Effector CD4-positive, alpha-beta T cell (primary cell): ENCODE results near the gene ZNF565.
"Not testable (repeated sequence)": the region's sequence is repeated elsewhere in the genome, so short reads cannot be mapped to it uniquely, and the experiment has no call there.

Experiments used
- DNase-seq: peaks from one replicate; pipeline ENCODE4 v3.0.0-alpha.2; 2020

Gene ZNF565

DNA sequence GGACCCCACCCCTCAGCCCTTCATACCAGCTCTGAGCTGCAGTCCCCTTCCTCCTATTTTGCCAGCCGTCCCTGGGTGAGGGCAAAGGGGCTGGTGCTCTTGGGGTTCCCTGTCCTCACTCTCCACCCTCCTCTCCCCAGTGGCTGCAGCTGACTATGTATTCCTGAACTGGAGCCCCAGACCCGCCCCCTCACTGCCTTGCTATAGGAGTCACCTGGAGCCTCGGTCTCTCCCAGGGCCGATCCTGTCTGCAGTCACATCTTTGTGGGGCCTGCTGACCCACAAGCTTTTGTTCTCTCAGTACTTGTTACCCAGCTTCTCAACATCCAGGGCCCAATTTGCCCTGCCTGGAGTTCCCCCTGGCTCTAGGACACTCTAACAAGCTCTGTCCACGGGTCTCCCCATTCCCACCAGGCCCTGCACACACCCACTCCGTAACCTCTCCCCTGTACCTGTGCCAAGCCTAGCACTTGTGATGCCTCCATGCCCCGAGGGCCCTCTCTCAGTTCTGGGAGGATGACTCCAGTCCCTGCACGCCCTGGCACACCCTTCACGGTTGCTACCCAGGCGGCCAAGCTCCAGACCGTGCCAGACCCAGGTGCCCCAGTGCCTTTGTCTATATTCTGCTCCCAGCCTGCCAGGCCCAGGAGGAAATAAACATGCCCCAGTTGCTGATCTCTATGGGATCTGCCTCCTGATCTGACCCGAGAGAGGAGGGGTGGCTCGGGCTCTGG lies 64.6 kb downstream of the ZNF565 start:
- DNase-seq: no peak

DNA sequence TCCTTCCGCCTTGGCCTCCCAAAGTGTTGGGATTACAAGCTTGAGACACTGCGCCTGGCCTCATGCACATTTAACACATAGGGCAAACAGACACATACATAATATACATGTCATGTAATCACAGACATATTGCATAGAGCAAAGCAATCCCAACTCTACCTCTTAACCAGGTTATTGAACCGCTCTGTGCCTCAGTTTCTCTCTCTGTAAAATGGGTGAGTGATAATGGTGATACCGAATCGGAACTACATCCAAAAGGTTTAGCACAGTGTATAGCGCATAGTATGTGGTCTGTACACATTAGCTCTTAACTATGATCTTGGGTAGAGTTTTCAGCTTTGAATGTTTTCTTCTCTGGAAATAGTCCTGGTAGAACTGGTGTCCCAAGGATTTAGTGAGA lies 69.8 kb downstream of the ZNF565 start:
- no peak for DNase-seq

DNA sequence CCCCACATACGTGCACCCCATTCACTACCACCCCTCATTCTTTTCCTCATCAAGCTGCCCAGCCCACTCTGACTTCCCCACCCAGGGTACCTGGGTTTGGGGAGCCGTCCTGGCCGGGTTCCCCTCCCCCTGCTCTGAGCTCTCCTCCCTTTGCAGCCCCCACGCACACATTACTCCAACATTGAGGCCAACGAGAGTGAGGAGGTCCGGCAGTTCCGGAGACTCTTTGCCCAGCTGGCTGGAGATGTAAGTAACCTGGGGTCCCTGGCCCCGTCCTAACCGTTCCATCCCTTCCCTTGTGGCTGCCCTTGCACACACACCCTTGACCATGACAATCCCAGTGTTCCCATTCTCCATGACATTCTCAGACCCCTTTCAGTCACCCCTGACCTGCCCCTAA lies 72.0 kb downstream of the ZNF565 start:
- DNase-seq: no peak

DNA sequence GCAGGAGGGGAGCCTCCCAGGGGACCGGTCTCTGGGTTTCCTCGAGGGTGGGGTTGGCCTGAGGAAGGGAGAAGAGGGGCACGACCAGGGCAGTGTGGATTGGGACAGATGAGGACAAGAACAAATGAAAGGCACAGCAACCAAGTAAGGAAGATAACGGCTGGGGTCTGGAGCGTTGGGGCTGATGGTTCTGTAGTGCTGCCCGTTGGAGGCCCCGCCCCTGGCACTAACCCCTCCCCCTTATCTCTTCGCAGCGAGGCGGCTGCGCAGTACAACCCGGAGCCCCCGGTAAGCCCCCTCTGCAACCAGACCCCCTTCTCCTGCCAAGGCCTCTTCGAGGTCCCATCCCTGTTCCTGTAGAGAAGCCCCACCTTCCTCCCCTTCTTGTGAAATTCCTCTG lies 72.4 kb downstream of the ZNF565 start:
- DNase-seq: no peak

DNA sequence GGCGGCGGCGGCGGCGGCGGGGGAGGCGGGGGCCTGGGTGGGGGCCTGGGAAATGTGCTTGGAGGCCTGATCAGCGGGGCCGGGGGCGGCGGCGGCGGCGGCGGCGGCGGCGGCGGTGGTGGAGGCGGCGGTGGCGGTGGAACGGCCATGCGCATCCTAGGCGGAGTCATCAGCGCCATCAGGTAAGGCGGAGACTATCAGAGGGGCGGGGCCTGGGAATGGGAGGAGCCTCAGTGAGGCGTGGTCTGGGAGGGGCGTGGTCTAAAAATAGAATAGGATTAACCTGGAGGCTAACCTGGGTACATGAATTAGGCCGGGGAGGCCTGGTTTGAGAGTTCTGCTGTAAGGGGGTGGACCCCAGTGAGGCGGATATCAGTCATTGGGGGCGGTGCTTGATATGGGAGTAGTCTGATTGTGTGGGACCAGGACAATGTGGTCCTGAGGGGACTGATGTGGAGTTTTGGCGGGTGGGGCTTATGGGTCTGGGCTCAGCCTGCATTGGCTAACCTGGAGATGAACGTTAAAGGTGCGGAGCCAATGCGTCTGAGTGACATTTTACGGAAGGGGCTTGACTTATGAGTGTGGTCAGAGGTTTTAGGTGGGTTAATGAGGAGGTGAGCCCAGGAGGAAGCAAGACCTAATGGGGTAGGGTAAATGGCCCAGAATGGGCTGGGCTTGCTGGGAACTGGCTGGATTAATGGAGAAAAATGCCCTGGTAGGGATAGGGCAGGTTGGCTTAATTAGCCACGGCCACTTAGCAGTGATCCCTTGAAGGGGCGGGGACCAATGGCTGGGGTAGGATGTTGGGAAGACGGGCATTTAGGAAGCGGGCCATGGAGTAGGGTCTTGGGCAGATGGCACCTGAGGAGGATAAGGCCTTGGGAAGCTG lies 73.2 kb downstream of the ZNF565 start:
- peak; percentile 82 for DNase-seq

DNA sequence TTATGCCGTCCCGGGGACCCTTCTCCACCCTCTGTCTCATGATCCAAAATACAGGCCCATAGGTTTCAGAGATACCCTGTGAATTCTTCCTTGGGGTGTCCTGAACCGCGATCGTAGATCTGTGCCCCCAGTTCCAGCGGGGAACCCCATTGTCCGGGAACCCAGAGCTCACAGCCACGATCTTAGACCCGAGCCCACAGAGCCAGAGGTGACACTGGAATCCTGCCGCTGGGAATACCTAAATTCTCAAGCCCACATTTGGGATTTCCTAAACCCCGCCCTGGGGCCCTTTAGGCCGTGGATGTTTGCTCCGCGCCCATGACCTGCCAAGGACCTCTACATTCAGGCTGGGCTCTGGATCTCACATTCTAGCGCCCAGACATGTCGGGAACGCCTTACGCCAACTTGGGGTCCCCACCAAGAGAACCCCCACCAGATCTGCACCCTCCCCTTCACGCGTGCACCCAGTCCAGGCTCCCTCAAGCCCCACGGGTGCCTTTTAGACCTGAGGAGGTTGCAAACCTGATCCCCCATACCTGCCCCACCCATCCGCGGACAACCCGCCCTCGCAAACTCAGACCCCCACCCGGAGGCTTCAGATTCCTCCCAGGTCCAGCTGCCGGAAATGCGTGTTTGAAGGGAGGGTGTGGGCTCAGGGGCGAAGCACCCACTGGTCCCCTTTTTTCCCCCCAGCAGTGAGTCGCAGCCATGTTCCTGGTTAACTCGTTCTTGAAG lies 74.0 kb downstream of the ZNF565 start:
- no peak for DNase-seq

DNA sequence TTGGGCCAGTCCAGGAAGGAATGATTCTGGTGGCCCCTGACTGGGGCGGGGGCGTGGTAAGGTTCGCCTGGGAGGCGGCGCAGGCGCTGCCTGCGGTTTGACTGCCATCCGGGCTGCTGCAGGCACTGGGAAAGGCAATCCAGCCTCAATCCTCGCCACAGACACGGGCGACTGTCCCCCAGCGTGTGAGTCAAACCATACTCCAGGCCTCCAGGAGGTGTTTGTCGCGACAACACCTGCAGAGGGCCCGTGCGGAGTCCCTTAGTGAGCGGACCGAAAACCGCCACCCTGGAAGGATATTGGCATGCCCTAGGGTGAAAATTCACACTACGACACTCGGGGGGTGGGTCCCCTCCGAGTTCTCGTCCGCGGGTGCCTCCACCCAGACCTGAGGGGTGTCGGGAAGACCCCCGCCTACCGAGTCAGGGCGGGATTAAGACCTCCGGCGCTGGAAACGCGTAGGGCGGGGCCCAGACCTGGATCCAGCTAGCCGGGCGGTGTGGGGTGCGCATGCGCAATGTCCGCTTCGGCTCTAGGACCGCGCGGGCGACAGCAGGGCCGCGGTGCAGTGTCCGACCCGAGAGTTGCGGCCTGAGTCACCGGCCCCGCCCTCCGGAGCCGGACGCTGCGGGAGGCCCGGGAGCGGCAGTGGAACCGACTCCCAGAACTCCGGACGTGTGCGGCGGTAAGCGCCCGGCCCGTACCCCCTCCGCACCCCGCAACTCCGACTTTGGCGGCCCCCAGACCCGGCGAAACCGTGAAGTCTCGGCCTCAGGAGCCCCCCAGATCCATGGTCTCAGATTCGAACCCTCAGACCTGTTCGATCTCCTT lies 74.8 kb downstream of the ZNF565 start, which contains the start of gene CAPNS1:
Gene CAPNS1, plus strand, starts transcription at position 594 of the 831 bp plus-strand sequence. CDS start 946 bp downstream, outside the sequence.
- DNase-seq: peak; percentile 87

DNA sequence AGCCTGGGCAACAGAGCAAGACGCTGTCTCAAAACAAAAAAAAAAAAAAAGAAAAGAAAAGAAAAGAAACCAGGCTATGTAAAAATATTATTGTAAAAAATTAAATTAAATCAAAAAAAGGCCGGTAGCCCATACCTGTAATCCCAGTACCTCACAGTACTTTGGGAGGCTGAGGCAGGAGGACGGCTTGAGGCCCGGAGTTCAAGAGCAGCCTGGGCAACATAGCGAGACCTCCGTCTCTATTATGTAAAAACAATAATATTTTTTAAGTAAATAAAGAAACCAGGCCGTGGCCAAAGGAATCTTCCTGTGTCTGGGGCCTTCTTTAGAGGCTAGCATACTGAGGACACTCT lies 75.4 kb downstream of the ZNF565 start:
- DNase-seq: no peak

DNA sequence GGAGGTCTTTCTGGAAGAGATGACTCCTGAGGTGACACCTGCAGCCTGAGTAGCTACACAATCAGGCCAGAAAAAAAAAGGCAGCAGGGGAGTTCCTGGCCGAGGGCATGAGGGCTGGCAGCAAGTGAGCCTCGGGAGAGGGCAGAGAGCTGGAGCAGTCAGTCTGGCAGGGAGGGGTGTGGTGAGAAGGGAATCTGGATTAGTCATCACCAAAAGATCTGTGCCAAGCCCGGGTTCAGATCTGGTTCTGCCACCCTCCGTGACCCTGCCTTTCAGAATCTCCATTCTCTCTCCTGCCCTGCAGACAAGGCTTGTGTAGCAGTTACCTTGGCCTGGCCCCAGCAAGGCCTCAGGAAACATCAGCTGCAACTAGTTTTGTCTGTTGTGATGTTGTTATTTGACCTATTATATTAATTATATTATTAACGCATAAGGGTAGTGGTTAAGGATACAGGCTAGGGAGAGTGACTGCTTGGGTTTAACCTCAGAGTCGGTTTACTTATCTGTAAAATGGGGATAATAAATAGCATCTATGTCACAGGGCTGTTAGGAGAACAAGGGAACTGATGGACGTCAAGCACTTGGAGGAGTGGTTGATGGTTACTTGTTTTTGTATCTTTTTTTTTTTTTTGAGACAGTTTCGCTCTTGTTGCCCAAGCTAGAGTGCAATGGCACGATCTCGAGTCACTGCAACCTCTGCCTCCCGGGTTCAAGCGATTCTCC lies 77.3 kb downstream of the ZNF565 start:
- DNase-seq: no peak

DNA sequence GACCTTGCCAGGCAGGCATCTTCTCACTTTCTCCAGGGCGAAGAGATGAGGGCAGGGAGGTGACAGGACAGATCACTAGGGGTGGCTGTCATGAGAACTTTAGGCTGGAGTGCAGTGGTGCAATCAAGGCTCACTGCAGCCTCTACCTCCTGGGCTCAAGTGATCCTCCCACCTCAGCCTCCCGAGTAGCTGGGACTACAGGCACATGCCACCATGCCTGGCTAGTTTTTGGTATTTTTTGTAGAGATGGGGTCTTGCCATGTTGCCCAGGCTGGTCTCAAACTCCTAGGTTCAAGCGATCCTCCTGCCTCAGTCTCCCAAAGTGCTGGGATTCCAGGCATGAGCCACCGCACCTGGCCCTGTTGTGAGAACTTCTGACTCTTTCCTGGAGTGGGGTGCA lies 79.6 kb downstream of the ZNF565 start:
- DNase-seq: not testable (repeated sequence)
